LNCaP clone FGC (cell line): ENCODE results near the gene CCDC196.

ENCODE experiments used
- DNase-seq: peaks from one replicate; pipeline ENCODE4 v3.0.0-alpha.2; 2011; ENCODE audit warnings: low read depth
- H3K4me3 ChIP-seq: 2 replicates; pipeline ENCODE4 v1.5.1; 2011; ENCODE audit warnings: mild to moderate bottlenecking, low read depth, low read length, control low read depth
- CTCF ChIP-seq: IDR thresholded peaks from 2 replicates; pipeline ENCODE4 v1.5.1; 2012; ENCODE audit warnings: mild to moderate bottlenecking; ENCODE audit not compliant: control insufficient read depth, insufficient read depth; ENCODE audit errors: extremely low read depth

Gene CCDC196

GRCh38 chr14:66477567-66477966 is 8.6 kb upstream of the CCDC196 start:
- no peak for TF ChIP-seq CTCF
- no peak for DNase-seq

DNA sequence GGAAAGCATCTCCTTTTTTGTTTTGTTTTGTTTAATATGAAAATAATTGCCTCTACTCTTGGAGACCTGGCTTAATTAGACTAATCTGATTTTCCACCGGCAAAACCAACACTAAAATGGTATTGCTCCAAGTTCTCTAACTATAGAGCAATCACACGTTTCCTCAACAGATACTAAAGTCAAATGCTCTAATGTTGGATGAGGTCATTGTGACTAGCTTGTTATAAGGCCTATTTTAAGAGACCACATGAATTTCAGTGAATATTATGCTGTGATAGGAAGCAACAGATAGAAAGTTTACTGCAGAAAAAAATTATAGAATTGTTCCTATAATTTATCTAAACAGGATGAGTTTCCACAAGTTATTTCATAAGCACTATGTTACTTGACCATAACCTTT is 3.3 kb upstream of the CCDC196 start:
- no peak overlapping the region for H3K4me3 ChIP-seq
- TF ChIP-seq CTCF: no peak
- DNase-seq: no peak

More at GRCh38 chr14:66477567-66477966, 8.6 kb upstream of the CCDC196 start:
- no peak overlapping the region for H3K4me3 ChIP-seq

- no peak for DNase-seq
- TF ChIP-seq CTCF: no peak
- no peak overlapping the region for H3K4me3 ChIP-seq
These were observed 2.8 kb upstream of the CCDC196 start for GRCh38 chr14:66483322-66483721.

DNA sequence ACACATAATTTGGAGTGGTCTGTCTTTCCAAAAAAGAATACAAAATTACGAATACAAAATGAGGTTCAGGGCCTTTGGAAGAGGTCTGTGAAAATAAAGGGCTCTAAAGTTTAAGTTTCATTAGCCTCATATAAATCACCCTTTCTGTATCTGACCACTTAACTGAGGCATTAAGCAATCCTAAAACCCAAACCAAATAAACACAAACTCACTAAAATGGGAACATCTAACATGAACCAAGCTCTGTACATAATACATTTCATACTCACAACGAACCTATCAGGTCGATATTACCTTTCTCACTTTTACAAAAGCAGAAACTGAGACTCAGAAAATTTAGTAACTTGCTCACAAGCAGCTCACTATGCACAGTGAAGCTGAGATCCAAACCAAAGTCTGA is 1.1 kb upstream of the CCDC196 start:
- no peak overlapping the region for H3K4me3 ChIP-seq
- no peak for TF ChIP-seq CTCF
- no peak for DNase-seq

DNA sequence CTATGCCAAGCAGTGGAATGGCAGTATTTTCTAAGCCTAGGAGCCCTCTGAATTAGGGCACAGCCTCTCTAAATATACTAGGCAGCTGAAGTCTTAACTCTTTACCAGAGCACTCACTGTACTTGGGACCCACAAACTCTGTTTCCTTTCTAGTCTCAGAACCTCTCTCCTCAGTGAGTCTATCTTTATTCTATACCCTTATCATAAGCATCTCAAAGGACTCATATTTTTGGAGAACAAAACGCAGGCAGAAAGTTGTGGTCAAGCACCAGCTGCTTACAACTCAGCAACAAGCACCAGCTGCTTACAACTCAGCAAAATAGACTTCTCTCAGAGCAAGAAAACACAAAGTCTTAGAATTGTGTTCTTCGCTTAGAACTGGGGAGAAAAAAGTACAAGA is 993 bp downstream of the CCDC196 start:
- no peak for TF ChIP-seq CTCF
- no peak overlapping the region for H3K4me3 ChIP-seq
- no peak for DNase-seq

DNA sequence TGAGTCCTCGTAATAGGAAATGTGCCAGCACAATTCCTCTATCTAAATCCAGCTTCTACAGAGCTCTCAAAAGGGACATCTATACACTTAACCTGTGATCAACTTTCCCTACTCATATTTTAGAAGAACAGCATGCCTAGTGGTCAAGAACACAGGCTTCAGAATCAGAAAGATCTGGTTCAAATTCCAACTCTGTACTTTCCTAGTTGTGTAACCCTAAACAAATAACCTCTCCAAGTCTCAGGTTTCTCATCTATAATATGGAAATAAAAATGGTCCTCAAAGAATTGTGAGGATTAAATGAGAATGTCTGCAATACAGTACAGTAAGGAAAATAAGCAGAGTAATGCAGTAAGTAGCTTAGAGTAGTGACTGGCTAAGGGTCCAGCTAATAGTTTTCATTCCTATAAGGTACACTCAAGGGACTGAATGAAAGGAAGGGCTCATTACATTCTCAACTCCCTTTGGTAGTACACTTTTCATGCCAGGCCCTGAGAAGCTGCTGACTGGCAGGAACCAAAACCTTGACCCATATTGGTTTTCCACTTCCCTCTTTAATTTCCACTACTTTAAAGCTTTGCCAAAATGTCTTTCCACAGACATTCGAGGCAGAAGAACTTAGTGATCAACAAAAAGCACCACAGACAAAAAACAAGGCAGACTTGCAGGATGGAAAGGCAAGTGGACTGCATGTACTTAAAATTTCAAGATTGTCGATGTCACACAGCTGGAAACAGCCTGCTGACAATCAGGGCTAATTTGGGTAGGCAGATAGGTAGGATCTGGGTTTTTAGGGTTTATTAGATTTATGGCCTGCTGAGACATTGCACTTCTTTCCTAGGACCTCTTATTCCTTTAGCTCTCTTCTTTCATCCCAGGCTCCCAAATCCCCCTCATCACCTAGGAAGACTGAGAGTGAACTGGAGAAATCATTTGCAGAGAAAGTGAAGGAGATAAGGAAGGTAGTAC is 4.3 kb downstream of the CCDC196 start:
- no peak for DNase-seq
- no peak overlapping the region for H3K4me3 ChIP-seq
- TF ChIP-seq CTCF: no peak
